WTC11 (cell line): Measurements from ENCODE around the gene H6PD.

ENCODE experiments used
- ELF4 ChIP-seq: sonication (generic); formaldehyde crosslinking; IDR thresholded peaks from 2 replicates; pipeline ENCODE4 v1.8.1; 2022; ENCODE audit warnings: low read depth, mild to moderate bottlenecking, moderate library complexity, missing genetic modification reagents
- NR2C2 ChIP-seq: sonication (generic); formaldehyde crosslinking; IDR thresholded peaks from 2 replicates; pipeline ENCODE4 v1.8.0; 2022; ENCODE audit warnings: mild to moderate bottlenecking, missing genetic modification reagents
- TP53 ChIP-seq: sonication (generic); formaldehyde crosslinking; IDR thresholded peaks from 2 replicates; pipeline ENCODE4 v1.8.1; 2023; ENCODE audit warnings: mild to moderate bottlenecking, missing genetic modification reagents
- ZNF121 ChIP-seq: sonication (generic); formaldehyde crosslinking; IDR thresholded peaks from 2 replicates; pipeline ENCODE4 v1.8.0; 2023; ENCODE audit warnings: missing genetic modification reagents
- TF ChIP-seq, protein P1 (sequence below): sonication (generic); formaldehyde crosslinking; conservative IDR thresholded peaks from 2 replicates; pipeline ENCODE4 v1.8.1; 2022; ENCODE audit warnings: mild to moderate bottlenecking, missing genetic modification reagents
- TF ChIP-seq, protein P2 (sequence below): sonication (generic); formaldehyde crosslinking; IDR thresholded peaks from 2 replicates; pipeline ENCODE4 v1.8.0; 2022; ENCODE audit warnings: mild to moderate bottlenecking, missing genetic modification reagents
- TF ChIP-seq, protein P3 (sequence below): fragments of 200-600 bp; IDR thresholded peaks from 2 replicates; pipeline ENCODE4 v1.8.0; 2022; ENCODE audit warnings: antibody characterized with exemption
- TF ChIP-seq, protein P4 (sequence below): sonication (generic); formaldehyde crosslinking; IDR thresholded peaks from 2 replicates; pipeline ENCODE4 v1.8.0; 2022; ENCODE audit warnings: mild to moderate bottlenecking, missing genetic modification reagents
- TF ChIP-seq, protein P5 (sequence below): sonication (generic); formaldehyde crosslinking; IDR thresholded peaks from 2 replicates; pipeline ENCODE4 v1.8.0; 2022; ENCODE audit warnings: mild to moderate bottlenecking, missing genetic modification reagents
- TF ChIP-seq, protein P6 (sequence below): sonication (generic); formaldehyde crosslinking; IDR thresholded peaks from 2 replicates; pipeline ENCODE4 v1.8.1; 2022; ENCODE audit warnings: low read depth, mild to moderate bottlenecking, moderate library complexity, missing genetic modification reagents, borderline replicate concordance

DNA sequence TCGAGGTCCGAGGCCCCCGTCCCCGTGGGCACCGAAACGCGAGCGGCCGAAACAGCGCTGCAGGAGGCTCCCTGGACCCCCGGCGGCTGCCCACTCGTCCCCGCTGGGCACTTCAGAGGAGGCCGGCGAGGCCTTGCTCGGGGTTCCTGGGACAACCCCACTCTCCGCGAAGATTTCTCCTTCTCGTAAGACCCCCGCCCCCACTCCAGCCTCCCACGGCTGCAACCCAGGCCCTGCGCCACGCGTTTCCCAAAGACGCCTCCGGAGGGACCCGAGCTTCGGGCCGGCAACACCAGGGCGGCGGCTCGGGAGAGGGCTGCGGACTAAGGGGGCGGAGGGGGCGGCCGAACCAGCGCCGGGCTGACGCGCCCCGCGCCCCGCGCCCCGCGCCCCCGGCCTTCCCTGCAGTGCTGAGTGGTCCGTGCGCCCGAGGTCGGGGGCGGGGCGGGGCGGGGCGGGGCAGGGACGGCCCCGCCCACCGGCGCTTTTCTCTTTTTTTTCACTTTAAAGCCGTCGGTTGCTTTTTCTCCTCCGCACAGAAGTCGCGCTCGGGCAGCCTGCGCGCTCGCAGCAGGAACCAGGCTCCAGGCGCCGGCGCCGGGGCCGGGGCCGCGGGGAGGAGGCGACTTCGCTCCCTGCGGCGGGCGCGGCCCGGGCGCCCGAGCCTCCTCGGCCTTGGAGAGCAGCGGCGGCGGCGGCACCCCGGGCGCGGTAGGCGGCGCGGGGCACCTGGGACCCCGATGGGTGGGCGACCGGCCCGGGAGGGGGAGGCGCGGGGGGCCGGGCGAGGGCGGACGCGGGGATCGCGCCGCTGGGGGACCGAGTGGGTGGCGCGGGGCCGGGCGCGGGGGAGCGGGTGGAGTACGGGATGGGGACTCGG is 58.0 kb downstream of the H6PD start, which contains the start of gene SPSB1:
- TF ChIP-seq, protein P1, sequence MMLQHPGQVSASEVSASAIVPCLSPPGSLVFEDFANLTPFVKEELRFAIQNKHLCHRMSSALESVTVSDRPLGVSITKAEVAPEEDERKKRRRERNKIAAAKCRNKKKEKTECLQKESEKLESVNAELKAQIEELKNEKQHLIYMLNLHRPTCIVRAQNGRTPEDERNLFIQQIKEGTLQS (CRISPR knock-in tag) = no peak
- TF ChIP-seq, protein P2, sequence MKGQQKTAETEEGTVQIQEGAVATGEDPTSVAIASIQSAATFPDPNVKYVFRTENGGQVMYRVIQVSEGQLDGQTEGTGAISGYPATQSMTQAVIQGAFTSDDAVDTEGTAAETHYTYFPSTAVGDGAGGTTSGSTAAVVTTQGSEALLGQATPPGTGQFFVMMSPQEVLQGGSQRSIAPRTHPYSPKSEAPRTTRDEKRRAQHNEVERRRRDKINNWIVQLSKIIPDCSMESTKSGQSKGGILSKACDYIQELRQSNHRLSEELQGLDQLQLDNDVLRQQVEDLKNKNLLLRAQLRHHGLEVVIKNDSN (CRISPR knock-in tag) = no peak
- TF ChIP-seq, protein P3, sequence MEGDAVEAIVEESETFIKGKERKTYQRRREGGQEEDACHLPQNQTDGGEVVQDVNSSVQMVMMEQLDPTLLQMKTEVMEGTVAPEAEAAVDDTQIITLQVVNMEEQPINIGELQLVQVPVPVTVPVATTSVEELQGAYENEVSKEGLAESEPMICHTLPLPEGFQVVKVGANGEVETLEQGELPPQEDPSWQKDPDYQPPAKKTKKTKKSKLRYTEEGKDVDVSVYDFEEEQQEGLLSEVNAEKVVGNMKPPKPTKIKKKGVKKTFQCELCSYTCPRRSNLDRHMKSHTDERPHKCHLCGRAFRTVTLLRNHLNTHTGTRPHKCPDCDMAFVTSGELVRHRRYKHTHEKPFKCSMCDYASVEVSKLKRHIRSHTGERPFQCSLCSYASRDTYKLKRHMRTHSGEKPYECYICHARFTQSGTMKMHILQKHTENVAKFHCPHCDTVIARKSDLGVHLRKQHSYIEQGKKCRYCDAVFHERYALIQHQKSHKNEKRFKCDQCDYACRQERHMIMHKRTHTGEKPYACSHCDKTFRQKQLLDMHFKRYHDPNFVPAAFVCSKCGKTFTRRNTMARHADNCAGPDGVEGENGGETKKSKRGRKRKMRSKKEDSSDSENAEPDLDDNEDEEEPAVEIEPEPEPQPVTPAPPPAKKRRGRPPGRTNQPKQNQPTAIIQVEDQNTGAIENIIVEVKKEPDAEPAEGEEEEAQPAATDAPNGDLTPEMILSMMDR = no peak
- TF ChIP-seq, protein P4, sequence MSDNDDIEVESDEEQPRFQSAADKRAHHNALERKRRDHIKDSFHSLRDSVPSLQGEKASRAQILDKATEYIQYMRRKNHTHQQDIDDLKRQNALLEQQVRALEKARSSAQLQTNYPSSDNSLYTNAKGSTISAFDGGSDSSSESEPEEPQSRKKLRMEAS (CRISPR knock-in tag) = no peak
- TF ChIP-seq TP53 (no peak), ZNF121 (CRISPR knock-in tag) (no peak), NR2C2 (CRISPR knock-in tag) (no peak), ELF4 (no peak)
- TF ChIP-seq, protein P5, sequence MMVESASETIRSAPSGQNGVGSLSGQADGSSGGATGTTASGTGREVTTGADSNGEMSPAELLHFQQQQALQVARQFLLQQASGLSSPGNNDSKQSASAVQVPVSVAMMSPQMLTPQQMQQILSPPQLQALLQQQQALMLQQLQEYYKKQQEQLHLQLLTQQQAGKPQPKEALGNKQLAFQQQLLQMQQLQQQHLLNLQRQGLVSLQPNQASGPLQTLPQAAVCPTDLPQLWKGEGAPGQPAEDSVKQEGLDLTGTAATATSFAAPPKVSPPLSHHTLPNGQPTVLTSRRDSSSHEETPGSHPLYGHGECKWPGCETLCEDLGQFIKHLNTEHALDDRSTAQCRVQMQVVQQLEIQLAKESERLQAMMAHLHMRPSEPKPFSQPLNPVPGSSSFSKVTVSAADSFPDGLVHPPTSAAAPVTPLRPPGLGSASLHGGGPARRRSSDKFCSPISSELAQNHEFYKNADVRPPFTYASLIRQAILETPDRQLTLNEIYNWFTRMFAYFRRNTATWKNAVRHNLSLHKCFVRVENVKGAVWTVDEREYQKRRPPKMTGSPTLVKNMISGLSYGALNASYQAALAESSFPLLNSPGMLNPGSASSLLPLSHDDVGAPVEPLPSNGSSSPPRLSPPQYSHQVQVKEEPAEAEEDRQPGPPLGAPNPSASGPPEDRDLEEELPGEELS = no peak
- TF ChIP-seq, protein P6, sequence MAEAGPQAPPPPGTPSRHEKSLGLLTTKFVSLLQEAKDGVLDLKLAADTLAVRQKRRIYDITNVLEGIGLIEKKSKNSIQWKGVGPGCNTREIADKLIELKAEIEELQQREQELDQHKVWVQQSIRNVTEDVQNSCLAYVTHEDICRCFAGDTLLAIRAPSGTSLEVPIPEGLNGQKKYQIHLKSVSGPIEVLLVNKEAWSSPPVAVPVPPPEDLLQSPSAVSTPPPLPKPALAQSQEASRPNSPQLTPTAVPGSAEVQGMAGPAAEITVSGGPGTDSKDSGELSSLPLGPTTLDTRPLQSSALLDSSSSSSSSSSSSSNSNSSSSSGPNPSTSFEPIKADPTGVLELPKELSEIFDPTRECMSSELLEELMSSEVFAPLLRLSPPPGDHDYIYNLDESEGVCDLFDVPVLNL (CRISPR knock-in tag) = no peak
